LoVo (cell line): ENCODE measurements around the gene CTNNA2.

ENCODE experiments used
- DNase-seq: peaks from one replicate; pipeline ENCODE4 v3.0.0-alpha.2; 2016; ENCODE audit warnings: low spot score

The CTNNA2 gene

DNA sequence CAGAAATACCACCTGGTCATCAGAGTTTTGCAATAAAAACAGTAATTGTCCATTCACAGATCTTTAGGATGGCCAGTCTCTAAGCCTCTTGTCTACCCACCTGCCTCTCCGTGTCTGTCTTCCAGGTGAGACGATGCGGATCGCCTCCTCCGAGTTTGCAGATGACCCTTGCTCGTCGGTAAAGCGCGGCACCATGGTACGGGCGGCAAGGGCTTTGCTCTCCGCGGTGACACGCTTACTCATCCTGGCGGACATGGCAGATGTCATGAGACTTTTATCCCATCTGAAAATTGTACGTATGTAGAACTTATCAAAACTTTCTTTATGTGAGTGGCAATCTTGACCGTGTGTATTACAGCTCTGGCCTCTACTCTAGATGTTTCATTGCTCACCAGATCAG lies 345.0 kb downstream of the CTNNA2 start:
- no peak for DNase-seq

GRCh38 chr2:79860228-79861058 lies 347.6 kb downstream of the CTNNA2 start:
- peak; percentile 7 for DNase-seq

DNA sequence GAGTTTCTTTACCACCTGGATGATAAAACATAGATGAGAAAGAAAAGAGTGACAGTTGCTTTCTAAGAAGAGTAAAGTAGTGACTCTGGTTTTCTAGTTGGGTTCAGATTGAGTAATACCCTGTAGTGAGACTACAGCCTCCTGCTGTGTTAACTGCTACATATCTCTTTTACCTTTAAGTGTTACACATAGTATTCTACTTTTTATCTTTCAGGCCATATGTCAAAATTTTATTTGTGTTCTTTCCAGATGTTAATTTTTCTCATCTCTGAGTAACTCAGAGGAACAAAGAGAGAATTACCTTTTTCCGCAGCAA lies 348.2 kb downstream of the CTNNA2 start:
- no peak for DNase-seq

GRCh38 chr2:79862756-79863155 lies 349.9 kb downstream of the CTNNA2 start:
- no peak for DNase-seq

DNA sequence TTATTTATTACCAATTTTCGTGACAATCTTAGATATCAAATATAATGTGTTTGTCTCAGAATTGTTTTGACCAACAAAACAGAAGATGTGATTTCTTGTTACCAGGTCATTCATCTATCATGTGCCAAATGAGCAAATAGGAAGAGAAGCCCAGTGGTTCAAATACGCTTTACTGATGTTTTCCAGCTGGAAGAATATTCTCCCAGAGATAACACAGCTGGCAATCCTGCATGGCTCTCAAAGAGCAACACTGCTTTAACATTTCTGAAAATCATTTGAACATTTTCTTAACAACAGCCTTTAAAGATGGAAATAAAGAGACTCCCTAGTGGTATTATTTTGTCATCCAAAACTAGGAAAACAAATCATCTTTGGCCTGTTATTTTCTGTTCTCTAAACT lies 359.8 kb downstream of the CTNNA2 start:
- DNase-seq = no peak

DNA sequence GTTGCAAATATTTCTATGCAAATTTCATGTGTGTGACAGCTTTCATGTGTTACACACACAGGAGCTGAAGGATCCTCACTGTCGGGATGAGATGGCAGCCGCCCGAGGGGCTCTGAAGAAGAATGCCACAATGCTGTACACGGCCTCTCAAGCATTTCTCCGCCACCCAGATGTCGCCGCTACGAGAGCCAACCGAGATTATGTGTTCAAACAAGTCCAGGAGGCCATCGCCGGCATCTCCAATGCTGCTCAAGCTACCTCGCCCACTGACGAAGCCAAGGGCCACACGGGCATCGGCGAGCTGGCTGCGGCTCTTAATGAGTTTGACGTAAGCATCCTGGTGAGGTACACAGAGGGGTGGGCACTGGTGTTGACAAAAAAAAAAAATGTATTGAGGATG lies 361.2 kb downstream of the CTNNA2 start:
- no peak for DNase-seq

DNA sequence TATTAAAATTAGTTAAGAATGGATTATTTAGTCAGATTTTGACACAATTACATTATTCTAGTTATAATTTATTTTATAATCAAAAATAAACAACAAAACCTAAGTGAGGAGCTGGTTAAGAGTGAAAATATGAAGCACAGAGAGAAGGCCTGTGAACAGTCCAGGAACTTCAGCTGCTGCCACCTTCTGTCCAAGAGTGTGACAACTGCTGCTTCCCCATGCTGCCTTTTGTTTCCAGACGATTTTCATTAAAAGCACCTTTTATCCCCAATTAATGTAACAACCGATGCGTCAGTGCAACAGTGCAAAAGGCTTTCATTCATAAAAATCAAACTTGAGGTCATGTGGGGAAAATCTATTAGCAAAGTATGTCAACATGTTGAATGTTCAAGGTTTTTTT lies 363.6 kb downstream of the CTNNA2 start:
- DNase-seq = no peak

DNA sequence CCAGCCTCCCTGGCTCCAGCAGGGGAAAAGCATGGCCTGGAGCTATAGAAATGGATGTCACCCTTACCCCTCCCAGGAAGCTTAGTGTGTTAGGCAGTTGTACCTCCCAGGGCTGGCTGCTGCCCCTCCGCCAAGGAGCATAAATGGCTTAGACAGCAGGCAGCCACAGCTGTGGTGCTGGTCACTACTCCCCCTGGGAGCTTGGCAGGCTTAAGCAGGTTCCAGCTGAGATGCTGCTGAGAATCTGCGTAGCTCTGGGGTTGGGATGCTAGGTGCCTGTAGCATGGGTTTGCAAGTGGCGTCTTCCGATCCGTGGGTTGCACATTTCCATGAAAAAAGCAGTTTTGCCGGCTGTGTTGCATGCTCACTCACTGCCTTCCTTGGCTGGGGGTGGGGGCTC lies 369.7 kb downstream of the CTNNA2 start:
- no peak for DNase-seq

- DNase-seq = peak; percentile 51
Measured at GRCh38 chr2:79887747-79888374, 375.0 kb downstream of the CTNNA2 start.

GRCh38 chr2:79892123-79892522 lies 379.3 kb downstream of the CTNNA2 start:
- no peak for DNase-seq

DNA sequence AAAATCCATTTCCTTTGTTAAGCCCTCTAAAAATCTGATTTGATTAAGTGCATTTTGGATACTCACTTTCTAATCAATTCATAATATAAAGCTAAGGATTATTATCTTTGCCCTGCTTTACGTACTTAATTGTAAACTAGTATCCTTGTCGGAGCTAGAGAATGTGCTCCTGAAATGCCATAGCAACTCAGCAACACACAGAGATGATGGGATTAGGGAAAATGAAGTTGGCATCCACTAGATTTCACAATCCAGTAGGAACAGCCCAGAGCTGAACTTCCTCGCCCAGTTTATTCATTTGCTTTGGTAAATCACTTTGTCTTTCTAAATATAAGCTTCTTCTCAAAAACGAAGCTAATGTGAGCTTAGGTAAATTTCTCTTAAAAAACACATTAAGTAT lies 386.3 kb downstream of the CTNNA2 start:
- DNase-seq = no peak

DNA sequence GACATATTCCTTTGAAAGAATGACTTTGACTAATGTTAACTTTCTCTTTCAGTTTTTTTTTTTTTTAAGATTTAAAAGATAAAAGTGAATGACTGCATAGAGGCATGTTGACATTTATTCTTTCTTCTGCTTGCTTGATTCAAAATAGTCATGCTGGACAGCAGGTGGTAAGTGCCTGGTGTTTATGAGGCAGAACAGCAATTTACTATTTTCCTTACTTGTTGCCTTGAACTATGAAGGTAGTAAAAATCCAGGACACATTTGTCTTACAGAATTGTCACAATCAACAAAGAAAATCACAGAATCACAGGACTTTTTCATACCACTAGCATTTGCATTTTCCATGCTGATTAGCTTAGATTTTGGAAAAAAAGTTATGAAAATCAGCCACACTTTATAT lies 388.3 kb downstream of the CTNNA2 start:
- DNase-seq = no peak

- no peak for DNase-seq
Measured at GRCh38 chr2:79903222-79904000, 390.6 kb downstream of the CTNNA2 start.

DNA sequence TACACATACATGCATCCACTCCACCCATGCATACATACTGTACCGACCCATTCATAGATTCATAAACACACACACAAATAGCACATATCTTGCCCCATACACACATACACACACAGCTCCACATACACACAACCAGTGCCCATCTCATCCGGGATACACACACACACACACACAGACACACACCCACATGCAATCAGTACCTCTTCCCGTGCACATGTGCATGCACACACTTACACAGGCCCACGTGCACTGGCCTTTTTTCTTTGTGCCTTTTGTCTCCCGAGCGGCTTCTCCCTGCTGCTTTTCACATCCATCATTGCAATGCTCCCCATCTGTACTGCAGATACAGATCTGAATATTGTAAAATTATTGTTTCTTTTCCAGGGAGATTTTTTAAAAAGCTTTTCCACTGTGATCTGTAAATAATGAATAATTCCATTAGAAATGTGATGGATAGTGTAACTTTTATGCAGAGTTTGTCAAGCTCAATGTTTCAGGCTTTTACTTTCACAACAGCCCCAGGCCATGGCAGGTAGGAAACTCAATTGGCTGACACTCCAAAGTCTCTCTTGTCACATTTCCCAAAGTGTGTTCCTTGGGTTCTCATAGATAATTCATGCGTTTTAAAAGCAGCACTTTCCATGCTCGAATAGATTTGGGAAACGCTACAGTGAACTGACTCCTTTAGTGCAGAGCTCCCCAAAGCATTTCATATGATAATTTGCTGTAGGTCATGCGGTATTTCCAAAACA lies 393.5 kb downstream of the CTNNA2 start:
- no peak for DNase-seq

DNA sequence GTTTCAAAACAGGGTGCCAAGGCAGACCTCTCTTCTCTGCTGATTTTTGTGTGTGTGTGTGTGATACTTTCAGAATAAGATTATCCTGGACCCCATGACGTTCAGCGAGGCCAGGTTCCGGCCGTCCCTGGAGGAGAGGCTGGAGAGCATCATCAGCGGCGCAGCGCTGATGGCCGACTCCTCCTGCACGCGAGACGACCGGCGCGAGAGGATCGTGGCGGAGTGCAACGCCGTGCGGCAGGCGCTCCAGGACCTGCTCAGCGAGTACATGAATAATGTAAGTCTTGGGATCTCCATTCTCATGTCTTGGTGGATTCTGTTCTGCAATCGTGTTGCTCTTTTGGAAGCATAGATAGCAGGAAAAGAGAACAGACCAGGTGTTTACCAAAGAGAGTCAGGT lies 396.7 kb downstream of the CTNNA2 start:
- no peak for DNase-seq

- no peak for DNase-seq
Measured at GRCh38 chr2:79910643-79911042, 397.8 kb downstream of the CTNNA2 start.

DNA sequence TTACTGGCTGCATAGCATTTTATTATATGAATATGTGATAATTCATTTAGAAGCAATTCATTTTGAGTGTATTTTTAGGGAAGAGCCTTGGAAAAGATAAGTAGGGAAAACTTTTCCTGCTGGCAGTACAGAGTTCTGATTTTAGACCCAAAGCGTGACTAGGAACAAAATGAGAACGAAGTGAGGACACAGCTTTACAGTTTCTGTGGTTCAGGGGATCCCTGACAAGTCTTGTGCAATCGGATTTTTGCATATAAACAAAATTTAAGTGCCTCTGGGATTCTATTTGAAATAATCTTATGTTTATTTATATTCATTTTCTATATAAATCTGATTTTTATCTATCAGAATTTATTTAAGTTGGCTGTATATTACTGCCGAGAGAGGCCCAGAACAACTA lies 402.6 kb downstream of the CTNNA2 start:
- no peak for DNase-seq

DNA sequence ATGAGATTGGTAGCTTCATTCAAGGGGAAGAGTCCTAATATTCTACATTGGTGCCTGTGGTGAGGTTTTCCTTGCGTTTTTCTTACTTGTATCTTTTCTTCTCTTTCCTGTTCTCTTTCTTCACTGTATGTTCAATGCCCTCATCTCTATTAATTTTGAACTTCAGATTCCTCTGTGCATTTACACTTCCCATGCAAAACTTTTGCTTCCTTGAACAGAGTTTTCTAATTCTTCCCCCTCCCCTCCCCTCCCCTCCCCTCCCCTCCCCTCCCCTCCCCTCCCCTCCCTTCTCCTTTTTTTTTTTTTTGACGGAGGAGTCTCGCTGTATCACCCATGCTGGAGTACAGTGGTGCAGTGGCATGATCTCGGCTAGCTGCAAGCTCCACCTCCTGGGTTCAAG lies 403.4 kb downstream of the CTNNA2 start:
- no peak for DNase-seq

GRCh38 chr2:79920512-79921076 lies 407.7 kb downstream of the CTNNA2 start:
- DNase-seq = no peak

- DNase-seq = no peak
Measured at GRCh38 chr2:79929624-79930023, 416.8 kb downstream of the CTNNA2 start.

DNA sequence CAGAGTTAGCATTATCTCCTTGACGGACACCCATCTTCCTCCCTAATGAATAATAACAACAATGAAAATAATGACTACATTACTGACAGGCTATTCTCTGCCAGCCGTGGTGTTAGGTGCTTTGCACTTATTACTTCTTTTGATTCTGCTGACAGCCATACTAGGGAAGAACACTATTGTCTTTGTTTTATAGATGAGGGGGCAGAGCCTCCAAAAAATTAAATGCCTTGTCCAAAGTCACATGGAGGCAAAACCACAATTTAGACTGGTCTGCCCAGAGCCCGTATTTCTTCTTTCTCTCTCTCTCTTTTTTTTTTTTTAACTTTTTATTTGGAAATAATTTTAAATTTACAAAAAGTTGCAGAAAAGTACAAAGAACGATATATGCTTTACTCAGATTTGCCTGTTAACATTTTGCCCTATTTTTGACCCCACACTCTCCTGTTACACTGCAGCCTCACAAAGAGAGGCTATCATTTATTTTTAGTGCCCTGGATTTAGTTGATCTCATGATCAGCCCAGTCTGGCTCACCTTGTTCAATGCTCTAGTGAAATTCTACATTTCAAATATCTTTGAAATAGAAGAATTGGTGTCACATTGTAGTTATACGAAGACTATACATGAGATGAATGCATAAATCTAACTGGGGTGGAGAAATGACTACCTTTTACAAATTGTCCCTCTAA lies 422.3 kb downstream of the CTNNA2 start:
- DNase-seq = no peak
